ENCODE data around the gene SHB.

- TF ChIP-seq CTCF (IDR thresholded peaks at IDR 0.05), result no peak
- no peak for TF ChIP-seq BCL3 (IDR thresholded peaks at IDR 0.05)
- no peak for TF ChIP-seq EHMT2 (IDR thresholded peaks at IDR 0.05; ENCODE audit: low read depth)
- TF ChIP-seq POLR2A (IDR thresholded peaks at IDR 0.05; ENCODE audit: low read length), result no peak
- TF ChIP-seq EP300 (IDR thresholded peaks at IDR 0.05), result no peak
- no peak for TF ChIP-seq HOXB5 (CRISPR knock-in tag; IDR thresholded peaks at IDR 0.05)
Measured at GRCh38 chr9:37958154-37958553, 110.9 kb downstream of the SHB start.

Measured in A549 (cell line).